Measurements from ENCODE around the gene NUTM2D. TPM values are rescaled to one million over a fixed set of nuclear protein-coding genes. Genes with fewer than 3 reads are reported as not detected.
A peak's percentile ranks its signal among the peaks of the same experiment; 100 is the strongest.
"Not testable (repeated sequence)": the region's sequence is repeated elsewhere in the genome, so short reads cannot be mapped to it uniquely, and the experiment has no call there.

NUTM2D gene
- total RNA-seq, 2 experiments from 2014 or later: 1.3 to 1.5 TPM

GRCh38 chr10:87341546-87342142, 15.9 kb upstream of the NUTM2D start:
- ATAC-seq: peak; percentile 1
- CTCF ChIA-PET; H3K9me3 Mint-ChIP-seq (ENCODE audit: low read depth); POLR2A ChIA-PET; H3K36me3 Mint-ChIP-seq (ENCODE audit: low read depth); H3K27me3 Mint-ChIP-seq: not testable (repeated sequence)
- intact Hi-C loops (cut with DNase I, micrococcal nuclease): loop anchor here in 1 of 2 experiments (5.0 kb wide), 1 partner anchor 521 kb away; the partner anchor contains the start of genes KLLN and PTEN
- peak; percentile 20 for DNase-seq
- H3K4me1 Mint-ChIP-seq: peaks cover 23% of the 10 kb centered on the region
- H3K27ac Mint-ChIP-seq: peak overlapping the region; percentile 72
- H3K4me3 Mint-ChIP-seq: peak overlapping the region; percentile 85

DNA sequence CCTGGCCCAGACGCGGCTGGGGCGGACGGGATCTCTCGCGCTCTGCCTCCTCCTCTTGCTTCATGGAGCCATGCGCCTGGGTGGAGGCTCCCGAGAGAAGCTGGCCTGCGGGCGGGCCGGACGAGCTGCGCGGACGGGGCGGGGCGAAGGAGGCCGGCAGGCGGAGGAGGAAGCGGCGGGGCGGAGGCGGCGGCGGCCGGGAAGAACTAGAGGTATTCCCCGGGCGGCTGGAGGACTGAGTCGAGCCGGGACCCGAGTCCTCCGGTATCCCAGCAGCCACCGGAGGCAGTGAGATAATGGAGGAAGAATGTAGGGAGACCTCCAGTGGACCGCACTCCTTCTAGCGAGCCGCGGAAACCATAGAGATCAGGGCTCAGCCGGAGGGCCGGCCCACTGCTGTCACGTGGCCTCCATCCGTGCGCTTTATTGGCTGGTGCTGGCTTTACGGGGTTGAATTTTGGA, 15.3 kb upstream of the NUTM2D start:
- Mint-ChIP-seq H3K27ac (peak overlapping the region; percentile 86), H3K4me3 (peak overlapping the region; percentile 85), H3K4me1 (peaks cover 23% of the 10 kb centered on the region)
- POLR2A ChIA-PET; H3K36me3 Mint-ChIP-seq (ENCODE audit: low read depth); H3K27me3 Mint-ChIP-seq; H3K9me3 Mint-ChIP-seq (ENCODE audit: low read depth); CTCF ChIA-PET: not testable (repeated sequence)
- peak; percentile 88 for DNase-seq
- intact Hi-C loops (cut with DNase I, micrococcal nuclease): loop anchor here in 1 of 2 experiments (5.0 kb wide), 1 partner anchor 520 kb away; the partner anchor contains the start of genes KLLN and PTEN
- ATAC-seq: peak; percentile 89

GRCh38 chr10:87342711-87343258, 14.8 kb upstream of the NUTM2D start:
- Mint-ChIP-seq H3K4me3 (peak overlapping the region; percentile 85), H3K4me1 (peaks cover 23% of the 10 kb centered on the region), H3K27ac (peak overlapping the region; percentile 78)
- ATAC-seq (peak; percentile 82), DNase-seq (peak; percentile 91)
- H3K9me3 Mint-ChIP-seq (ENCODE audit: low read depth); POLR2A ChIA-PET; H3K27me3 Mint-ChIP-seq; H3K36me3 Mint-ChIP-seq (ENCODE audit: low read depth); CTCF ChIA-PET: not testable (repeated sequence)
- intact Hi-C loops (cut with DNase I, micrococcal nuclease): loop anchor here in 1 of 2 experiments (5.0 kb wide), 1 partner anchor 520 kb away; the partner anchor contains the start of genes KLLN and PTEN

DNA sequence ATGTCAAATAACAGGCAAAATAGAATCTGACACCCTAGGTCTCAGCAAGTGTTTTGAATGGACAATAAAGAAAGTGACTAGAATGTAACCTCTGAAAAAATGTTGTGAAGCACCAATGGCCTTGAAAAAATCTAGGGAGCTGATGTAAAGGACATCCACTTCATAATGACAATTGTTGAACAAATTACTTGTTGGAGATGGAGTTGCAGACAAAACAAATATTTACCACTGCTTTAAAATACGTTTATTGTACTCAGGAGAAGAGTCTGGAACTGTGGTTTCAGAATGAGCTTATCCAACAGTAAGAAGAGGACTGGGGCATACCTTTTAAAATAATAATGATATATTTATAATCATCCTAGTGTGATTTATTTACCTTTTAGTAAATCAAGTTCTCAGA, 11.8 kb upstream of the NUTM2D start:
- H3K4me1 Mint-ChIP-seq; CTCF ChIA-PET; H3K36me3 Mint-ChIP-seq (ENCODE audit: low read depth); DNase-seq; H3K9me3 Mint-ChIP-seq (ENCODE audit: low read depth); H3K27me3 Mint-ChIP-seq; POLR2A ChIA-PET; intact Hi-C loops (cut with DNase I, micrococcal nuclease); ATAC-seq; H3K27ac Mint-ChIP-seq; H3K4me3 Mint-ChIP-seq: not testable (repeated sequence)

DNA sequence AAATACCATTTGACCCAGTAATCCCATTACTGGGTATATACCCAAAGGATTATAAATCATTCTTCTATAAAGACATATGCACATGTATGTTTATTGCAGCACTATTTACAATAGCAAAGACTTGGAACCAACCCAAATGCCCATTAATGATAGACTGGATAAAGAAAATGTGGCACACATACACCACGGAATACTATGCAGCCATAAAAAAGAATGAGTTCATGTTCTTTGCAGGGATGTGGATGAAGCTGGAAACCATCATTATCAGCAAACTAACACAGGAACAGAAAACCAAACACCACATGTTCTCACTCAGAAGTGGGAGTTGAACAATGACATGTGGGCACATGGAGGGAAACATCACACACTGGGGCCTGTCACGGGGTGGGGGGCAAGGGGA, 7.4 kb upstream of the NUTM2D start:
- H3K27me3 Mint-ChIP-seq; intact Hi-C loops (cut with DNase I, micrococcal nuclease); H3K9me3 Mint-ChIP-seq (ENCODE audit: low read depth); CTCF ChIA-PET; DNase-seq; H3K27ac Mint-ChIP-seq; H3K4me1 Mint-ChIP-seq; H3K4me3 Mint-ChIP-seq; POLR2A ChIA-PET; H3K36me3 Mint-ChIP-seq (ENCODE audit: low read depth); ATAC-seq: not testable (repeated sequence)

DNA sequence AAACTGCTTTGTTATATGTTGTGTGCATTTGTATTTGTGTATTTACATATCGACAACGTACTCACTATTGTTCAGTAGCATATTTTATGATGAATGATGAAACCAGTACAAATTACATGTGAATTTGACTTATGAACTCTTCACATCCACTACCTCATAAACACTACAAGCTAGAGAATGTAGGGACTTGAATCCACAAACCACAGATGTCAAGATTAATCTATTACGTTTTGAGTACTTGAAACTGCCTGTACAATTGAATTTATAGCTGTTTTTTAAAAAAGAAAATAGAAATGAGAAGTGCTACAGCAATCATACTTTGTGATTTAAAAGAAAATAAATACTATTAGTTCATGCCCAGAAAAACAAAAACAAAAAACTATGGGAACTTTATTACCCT, 4.7 kb upstream of the NUTM2D start:
- H3K27me3 Mint-ChIP-seq; DNase-seq; intact Hi-C loops (cut with DNase I, micrococcal nuclease); H3K4me1 Mint-ChIP-seq; ATAC-seq; CTCF ChIA-PET; H3K4me3 Mint-ChIP-seq; H3K36me3 Mint-ChIP-seq (ENCODE audit: low read depth); POLR2A ChIA-PET; H3K27ac Mint-ChIP-seq; H3K9me3 Mint-ChIP-seq (ENCODE audit: low read depth): not testable (repeated sequence)

GRCh38 chr10:87355110-87355509, 2.4 kb upstream of the NUTM2D start:
- H3K27ac Mint-ChIP-seq; H3K36me3 Mint-ChIP-seq (ENCODE audit: low read depth); H3K9me3 Mint-ChIP-seq (ENCODE audit: low read depth); POLR2A ChIA-PET; ATAC-seq; CTCF ChIA-PET; H3K4me3 Mint-ChIP-seq; H3K27me3 Mint-ChIP-seq; DNase-seq; intact Hi-C loops (cut with DNase I, micrococcal nuclease); H3K4me1 Mint-ChIP-seq: not testable (repeated sequence)

- POLR2A ChIA-PET; H3K4me1 Mint-ChIP-seq; H3K27me3 Mint-ChIP-seq; intact Hi-C loops (cut with DNase I, micrococcal nuclease); ATAC-seq; CTCF ChIA-PET; H3K36me3 Mint-ChIP-seq (ENCODE audit: low read depth); DNase-seq; H3K9me3 Mint-ChIP-seq (ENCODE audit: low read depth); H3K27ac Mint-ChIP-seq; H3K4me3 Mint-ChIP-seq: not testable (repeated sequence)
Measured at GRCh38 chr10:87358159-87358558, 615 bp downstream of the NUTM2D start.

- H3K27ac Mint-ChIP-seq, CTCF ChIA-PET: not testable (repeated sequence)
Measured at GRCh38 chr10:87369514-87370112, 12.1 kb downstream of the NUTM2D start.

DNA sequence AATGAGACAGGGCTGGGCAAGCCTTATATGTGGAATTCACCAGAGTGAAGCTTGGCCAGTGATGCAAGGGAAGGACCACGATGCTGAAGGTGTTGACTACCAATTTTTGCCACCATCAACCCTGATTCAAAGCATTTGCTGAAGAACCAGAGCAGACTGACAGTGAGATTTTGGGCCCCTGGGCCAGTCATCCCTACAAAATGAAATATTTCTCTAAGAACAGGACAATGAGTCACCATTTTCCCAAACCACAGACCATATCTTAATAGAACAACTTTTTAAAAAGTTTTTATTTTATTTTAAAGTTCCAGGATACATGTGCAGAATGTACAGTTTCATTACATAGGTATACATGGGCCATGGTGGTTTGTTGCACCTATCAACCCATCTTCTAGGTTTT, 16.5 kb downstream of the NUTM2D start:
- CTCF ChIA-PET; ATAC-seq; H3K4me3 Mint-ChIP-seq; H3K4me1 Mint-ChIP-seq; H3K36me3 Mint-ChIP-seq (ENCODE audit: low read depth); intact Hi-C loops (cut with DNase I, micrococcal nuclease); H3K9me3 Mint-ChIP-seq (ENCODE audit: low read depth); H3K27me3 Mint-ChIP-seq; POLR2A ChIA-PET; H3K27ac Mint-ChIP-seq; DNase-seq: not testable (repeated sequence)

More at GRCh38 chr10:87369514-87370112, 12.1 kb downstream of the NUTM2D start:
- POLR2A ChIA-PET; DNase-seq; H3K27me3 Mint-ChIP-seq; ATAC-seq; H3K9me3 Mint-ChIP-seq (ENCODE audit: low read depth); H3K4me1 Mint-ChIP-seq; H3K36me3 Mint-ChIP-seq (ENCODE audit: low read depth); intact Hi-C loops (cut with DNase I, micrococcal nuclease); H3K4me3 Mint-ChIP-seq: not testable (repeated sequence)

- H3K27ac Mint-ChIP-seq; DNase-seq; H3K36me3 Mint-ChIP-seq (ENCODE audit: low read depth); H3K4me3 Mint-ChIP-seq; H3K9me3 Mint-ChIP-seq (ENCODE audit: low read depth); POLR2A ChIA-PET; H3K4me1 Mint-ChIP-seq; intact Hi-C loops (cut with DNase I, micrococcal nuclease); CTCF ChIA-PET; H3K27me3 Mint-ChIP-seq: not testable (repeated sequence)
- peak; percentile 44 for ATAC-seq
Measured at GRCh38 chr10:87379115-87379514, 21.6 kb downstream of the NUTM2D start.

GRCh38 chr10:87383149-87383857, 25.8 kb downstream of the NUTM2D start:
- H3K4me3 Mint-ChIP-seq; POLR2A ChIA-PET; CTCF ChIA-PET; intact Hi-C loops (cut with DNase I, micrococcal nuclease); DNase-seq; H3K9me3 Mint-ChIP-seq (ENCODE audit: low read depth); H3K27me3 Mint-ChIP-seq; H3K4me1 Mint-ChIP-seq; H3K27ac Mint-ChIP-seq; H3K36me3 Mint-ChIP-seq (ENCODE audit: low read depth); ATAC-seq: not testable (repeated sequence)

Data from activated CD4-positive, alpha-beta T cell treated with anti-CD3 and anti-CD28 coated beads for 36 hours (primary cell).